HG02798 (cell line): ENCODE results near the gene FAM3A.
"Not testable (repeated sequence)": the region's sequence is repeated elsewhere in the genome, so short reads cannot be mapped to it uniquely, and the experiment has no call there.

Source experiments
- ATAC-seq: cut with Tn5 transposase; IDR thresholded peaks from one replicate; pipeline ENCODE4 v1.9.1; 2021; ENCODE audit warnings: mild to moderate bottlenecking; ENCODE audit not compliant: unreplicated experiment, poor library complexity

The FAM3A gene, protein sequence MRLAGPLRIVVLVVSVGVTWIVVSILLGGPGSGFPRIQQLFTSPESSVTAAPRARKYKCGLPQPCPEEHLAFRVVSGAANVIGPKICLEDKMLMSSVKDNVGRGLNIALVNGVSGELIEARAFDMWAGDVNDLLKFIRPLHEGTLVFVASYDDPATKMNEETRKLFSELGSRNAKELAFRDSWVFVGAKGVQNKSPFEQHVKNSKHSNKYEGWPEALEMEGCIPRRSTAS

DNA sequence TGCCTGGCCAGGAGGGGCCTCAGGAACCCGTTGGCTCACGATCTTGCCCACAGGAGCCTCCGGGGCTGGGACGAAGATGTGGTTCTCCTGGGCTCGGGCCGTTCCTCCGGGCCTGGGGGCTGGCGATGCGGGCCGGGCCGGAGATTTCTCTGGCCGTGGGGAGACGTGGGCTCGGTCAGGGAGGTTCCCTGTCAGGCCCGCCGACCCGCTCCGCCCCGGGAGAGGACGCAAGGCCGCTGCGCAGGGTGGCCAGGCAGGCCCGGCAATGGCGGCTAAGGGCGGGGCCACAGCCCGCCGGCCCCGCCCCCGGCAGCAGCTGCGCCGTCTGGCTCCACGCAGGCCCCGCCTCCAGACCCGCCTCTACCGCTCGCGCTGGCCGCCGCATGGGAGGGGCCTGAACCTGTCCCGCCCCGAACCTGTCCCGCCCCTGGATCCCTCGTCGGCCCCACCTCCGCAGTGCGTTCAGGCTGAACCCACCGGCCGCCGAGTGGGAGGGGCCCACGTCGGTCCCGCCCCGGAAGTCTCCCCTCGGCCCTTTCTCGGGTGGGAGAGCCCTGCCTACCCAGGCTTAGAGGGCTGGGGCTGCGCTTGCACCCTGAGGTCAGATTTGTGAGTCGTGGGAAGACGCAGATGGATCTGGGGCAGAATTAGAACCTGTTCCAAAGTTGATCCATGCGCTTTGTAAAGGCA, at the start of gene FAM3A:
Gene FAM3A, minus strand, starts transcription at position 267 of the 690 bp plus-strand sequence. CDS start 460 bp downstream, outside the sequence.
- ATAC-seq = peak; percentile 96

DNA sequence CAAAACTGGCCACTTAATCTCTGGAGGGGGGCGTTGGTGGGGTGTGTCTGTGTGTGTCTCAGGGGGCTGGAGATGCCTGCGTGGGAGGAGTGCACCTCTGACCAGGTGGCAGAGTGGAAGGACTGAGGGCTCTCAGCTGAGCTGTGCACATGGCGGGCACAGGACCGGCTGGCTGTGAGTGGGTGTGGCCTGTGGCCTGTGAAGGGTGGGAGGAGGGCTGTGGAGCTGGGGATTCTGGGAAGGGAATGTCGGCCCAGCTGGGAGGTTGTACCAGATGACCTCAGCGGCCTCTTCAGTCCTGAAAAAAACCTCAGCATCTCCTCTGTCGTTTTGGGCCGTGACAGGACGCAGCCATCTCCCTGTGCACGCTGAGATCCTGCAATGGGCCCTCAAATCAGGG, 46.3 kb upstream of the FAM3A start:
- not testable (repeated sequence) for ATAC-seq

DNA sequence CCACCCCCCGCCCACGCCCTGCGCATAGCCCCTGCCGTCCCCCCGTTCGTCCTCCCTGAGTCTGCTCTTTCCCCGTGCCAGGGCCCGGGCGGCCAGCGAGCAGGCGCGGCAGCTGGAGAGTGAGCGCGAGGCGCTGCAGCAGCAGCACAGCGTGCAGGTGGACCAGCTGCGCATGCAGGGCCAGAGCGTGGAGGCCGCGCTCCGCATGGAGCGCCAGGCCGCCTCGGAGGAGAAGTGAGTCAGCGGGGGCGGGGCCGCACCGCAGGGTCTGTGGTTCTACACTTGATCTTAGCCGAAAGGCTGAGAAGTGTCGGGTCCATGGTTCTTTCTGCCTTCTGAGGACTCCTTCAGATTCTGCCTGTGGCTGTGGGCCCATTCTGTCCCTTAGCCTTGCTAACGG, 44.3 kb upstream of the FAM3A start:
- ATAC-seq = not testable (repeated sequence)

DNA sequence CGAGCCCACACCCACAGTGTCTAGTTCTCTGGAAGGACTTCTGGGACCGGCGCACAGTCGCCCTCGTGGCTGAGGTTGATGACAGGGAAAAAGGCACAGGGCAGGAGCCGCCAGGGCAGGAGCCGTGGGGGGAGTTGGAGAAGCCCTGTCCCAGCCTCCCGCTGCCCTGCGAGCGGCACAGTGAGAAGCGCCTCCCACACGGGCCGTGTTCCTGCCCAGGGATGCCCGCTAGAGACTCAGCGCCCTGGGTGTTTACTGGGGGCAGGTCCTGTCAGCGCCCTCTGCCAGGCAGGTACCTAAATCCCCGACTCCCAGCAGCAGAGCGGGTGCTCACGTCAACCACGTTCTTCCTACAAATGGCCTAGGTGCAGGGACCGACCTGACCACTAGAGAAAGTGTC, 42.9 kb upstream of the FAM3A start:
- ATAC-seq = not testable (repeated sequence)

DNA sequence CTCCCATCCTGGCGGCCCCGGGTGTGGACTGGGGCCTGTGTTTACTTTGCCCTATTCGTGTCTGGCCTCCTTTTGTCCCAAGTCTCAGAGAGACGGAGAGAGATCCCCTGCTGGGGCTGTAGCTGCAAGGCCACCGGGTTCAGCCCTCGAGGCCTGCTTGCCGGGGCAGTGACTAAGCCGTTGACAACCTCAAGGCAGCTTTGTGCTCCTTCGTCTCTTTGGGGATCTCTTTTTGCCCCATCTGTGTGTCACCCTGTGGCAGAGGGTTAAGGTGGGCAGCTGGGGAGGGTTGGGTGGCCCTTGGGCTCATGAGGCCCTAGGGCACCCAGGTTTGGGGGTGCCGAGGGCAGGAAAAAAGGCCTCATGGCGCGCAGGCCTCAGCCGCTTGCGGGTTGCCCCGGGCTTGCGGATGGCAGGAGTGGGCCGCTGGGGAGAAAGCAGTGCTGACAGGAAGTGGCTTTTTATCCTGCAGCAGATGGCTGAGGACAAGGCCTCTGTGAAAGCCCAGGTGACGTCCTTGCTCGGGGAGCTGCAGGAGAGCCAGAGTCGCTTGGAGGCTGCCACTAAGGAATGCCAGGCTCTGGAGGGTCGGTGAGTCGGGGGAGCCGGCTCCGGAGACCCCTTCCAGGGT, 42.1 kb upstream of the FAM3A start:
- not testable (repeated sequence) for ATAC-seq

DNA sequence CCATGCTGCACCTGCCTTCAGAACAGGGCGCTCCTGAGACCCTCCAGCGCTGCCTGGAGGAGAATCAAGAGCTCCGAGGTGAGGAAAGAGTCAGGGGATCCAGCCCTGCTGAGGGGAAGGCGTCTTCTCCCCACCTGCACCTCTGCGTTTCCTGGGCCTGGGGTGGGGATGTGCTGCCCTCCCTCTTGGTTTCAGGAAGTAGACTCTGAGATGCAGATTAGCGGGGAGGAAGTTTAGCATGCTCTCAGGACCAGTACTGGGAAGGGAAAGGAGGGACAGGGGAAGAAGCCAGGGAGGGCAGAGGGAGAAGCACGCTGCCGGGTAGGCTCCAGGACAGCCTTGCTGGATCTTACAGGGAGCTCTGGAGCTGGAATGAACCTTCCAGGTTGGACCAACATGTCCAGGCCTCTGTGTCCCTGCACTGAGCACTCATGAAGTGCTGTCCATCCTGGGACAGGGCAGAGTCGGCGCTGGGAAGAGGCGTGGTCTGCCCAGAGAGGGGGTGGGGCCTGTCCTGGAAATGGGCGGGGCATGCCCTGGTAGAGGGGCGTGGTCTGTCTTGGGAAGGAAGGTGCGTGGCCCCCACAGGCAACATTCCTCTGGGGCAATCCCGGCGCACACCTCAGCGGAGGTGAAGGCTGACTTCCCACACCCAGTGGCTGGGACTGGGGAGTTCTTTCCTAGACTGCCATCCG, 36.2 kb upstream of the FAM3A start:
- not testable (repeated sequence) for ATAC-seq

DNA sequence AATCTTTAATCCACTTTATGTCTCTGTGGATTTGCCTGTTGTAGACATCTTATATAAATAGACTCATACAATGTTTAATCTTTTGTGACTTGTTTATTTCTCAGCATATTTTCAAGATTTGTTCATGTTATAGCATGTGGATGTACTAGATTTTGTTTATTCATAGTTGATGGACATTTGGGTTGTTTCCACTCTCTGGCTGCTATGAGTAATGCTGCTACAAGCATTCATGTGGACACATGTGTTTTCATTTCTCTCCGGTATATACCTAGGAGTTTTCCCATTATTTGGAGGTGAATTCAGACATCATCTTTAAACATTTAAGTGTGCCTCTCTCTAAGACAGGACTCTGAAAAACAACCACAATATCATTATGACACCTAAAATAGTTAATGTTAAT, 33.7 kb upstream of the FAM3A start:
- ATAC-seq = no peak

DNA sequence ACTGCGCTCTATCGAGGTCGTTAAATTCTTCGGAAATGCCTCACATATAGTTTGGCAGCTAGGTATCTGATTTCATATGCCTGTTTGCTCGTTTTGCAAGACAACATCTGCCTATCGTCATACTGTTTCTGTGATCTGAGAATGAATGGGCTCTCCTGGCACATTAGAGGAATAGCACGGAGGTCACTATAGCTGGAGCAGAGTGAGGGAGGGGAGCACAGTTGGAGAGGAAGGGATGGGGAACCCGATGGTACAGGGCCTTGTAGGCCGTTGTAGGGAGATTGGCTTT, 31.9 kb upstream of the FAM3A start:
- no peak for ATAC-seq

DNA sequence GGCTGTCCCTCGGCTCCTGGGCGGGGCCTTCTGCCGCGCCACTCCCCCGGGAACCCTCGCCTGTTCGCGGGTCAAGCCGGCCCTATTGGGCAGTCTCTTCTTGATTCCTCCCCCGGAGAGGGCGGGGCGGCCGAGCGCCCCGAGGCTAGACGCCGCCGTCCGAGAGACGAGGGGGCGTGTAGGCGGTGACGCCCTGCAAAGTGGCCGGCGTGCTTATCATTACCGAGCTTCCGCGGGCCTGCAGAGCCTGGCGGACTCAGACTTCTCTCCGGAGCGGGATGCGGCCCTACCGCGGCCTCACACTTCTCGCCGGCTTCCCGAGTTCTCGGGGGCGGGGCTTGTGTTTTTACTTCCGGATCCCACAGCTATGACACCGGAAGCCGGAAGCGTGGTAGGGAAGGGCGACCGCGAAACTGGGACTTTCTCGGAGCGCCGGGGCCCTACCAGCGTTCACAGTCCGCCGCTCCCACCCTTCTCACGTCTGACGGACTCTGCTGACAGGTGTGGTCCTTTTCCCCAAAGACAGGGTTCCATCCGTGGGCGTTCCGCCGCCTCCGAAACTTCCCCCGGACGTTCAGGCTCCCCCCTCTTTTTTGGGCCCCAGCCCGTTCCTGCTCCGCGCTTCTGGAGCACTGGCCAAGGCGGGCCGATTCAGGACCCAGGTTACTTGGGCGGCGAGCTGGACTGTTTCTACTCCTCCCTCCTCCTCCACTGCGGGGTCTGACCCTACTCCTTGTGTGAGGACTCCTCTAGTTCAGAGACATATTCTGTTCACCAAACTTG, 31.4 kb upstream of the FAM3A start, which contains the start of gene IKBKG:
Gene IKBKG, plus strand, starts transcription at position 376 of the 783 bp plus-strand sequence. CDS start 4,383 bp downstream, outside the sequence.
- peak; percentile 87 for ATAC-seq

DNA sequence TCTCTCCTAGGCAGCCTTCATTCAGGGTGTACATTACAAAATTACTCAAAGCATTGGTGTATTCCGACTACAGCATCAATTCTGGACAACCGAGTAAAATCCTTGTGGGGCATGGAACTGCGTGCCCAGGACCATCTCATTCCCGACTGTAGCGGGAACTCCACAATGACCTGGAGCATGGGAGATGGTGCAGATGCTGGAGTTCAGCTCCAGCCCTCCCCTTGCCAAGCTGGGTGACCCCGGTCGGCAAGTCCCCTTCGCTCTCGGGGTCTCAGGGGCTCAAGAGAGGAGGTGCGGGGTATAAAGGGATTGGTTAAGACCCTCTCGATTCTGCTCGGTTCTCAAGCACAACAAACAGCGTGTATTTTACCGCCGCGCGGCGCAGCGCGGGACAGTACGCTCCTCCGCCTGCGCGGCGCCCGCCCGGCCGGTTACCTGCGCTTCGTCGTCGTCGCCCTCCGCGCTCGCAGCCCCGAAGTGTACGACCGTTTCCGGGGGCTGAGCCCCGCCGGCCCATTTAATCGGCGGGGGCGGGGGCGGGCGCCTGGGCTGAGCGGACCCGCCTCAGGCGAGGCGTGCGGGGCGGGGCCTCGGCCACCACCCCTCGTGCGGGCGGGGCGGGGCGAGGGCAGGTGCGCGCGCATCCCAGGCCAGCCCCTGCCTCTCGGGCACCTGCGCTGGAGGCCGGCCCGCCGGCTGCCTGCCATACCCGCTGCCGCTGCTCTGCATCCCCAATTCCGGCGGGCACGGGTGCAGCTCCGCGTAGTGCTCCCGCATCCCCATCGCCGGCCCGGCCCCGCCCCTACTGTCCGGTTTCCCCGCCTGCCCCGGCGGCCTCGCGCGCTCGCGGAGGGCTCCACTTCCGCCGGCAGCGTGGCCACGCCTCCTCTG, 30.6 kb upstream of the FAM3A start, which contains the start of gene G6PD:
Gene G6PD, minus strand, starts transcription at position 493 of the 891 bp plus-strand sequence. CDS start 691 bp downstream, outside the sequence.
- ATAC-seq = peak; percentile 66

DNA sequence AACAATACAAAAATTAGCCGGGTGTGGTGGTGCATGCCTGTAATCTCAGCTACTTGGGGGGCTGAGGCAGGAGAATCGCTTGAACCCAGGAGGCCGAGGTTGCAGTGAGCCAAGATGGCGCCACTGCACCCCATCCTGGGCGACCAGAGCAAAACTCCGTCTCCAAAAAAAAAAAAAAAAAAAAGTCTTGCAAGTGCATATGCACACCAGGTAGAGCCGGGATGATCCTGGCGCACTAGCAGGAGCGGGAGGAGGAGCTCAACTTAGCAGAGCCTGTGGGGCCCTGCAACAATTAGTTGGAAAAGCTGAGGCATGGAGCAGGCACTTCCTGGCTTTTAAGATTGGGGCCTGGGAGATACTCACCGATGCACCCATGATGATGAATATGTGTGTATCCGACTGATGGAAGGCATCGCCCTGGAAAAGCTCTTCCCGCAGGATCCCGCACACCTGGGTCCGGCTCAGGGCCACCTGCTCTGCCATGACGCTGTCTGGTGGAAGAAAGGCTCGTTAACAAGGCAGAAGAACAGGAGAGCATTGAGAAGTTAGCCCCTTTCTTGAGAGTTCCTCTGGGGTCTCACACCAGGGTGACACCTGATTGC, 29.7 kb upstream of the FAM3A start:
- ATAC-seq = no peak

DNA sequence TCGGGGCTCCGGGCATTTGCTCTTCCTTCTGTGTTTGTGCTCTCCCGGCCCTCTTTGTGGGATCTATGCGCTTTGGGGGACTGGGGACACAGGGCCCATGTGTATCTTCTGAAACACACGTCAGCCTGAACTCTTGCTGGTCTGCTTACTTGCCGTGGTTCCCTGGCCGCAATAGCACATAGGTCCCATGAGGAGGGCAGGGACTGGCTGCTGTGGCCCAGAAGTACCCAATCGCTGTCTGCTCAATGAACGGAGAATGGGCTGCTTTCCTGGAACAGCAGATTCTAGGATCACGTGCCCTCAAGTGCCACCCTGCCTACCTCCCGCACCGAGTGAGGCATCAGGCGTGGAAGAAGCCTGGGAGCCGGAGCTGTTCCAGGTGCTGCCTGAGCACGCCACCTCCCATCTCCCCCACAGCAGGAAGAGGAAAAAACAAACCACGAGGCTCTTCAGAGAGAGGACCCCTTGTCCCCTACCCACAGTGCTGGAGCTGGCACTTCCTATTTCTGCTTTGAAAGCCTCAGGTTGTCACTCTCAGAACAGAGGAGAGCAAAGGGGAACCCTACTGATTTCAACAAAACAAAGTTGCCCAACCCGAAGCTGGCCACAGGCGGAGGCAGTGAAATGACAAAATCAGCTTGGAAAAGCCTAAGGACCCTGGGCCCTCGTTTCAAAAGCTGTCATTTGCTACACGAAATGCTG, 26.8 kb upstream of the FAM3A start:
- no peak for ATAC-seq

DNA sequence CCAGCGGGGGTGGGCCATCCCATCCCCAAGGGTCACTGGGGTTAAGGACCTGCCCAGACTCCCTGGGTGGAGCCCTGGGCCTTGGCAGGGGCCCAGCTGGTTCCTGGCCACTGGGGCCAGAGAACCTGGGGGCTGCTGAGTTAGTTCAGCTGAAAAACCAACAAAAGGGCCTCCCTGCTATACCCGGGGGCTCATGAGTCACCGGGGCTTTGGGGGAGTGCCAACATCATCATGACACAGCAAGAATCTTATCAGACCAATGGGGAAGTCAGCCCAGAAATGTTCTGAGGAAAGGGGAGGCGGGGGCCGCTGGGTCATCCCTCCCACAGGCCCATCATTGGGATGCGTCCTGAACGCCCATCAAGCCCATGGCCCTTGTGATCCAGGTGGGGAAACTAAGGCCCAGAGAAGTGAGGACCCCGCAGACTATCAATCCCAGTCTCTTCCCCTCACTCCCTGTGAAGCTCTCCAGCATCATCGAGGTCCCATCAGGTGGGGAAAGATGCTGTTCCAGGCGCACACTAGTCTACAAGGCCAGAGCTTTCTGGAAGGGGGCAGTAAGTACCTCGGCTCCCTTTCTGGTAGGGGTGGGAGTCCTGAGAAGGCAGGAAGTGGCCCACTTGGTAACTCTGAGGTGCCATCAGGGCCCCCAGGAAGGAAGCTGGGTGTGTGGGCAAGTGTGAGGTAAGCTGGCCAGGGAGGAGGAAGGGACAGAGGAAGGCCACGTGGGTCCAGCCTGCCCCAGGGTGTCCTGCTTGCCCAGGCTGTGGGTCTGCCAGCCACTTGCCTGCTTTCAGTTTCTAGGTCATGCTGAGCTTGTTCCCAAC, 26.1 kb upstream of the FAM3A start:
- ATAC-seq = no peak

DNA sequence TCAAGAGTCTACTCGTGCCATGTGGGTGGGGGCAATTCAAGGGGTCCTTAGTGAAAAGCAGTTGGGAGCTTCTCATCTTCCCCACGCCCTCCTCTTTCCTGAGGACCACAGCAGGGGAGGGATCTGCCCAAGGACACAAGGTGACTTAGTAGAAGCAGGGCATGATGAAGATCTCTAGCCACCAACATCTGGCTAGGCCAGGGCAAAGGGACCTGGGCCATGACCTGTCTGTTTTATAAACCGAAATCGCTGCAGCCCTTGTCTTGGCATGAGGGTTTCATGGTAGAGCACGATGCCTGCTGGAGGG, 25.5 kb upstream of the FAM3A start:
- ATAC-seq = no peak

DNA sequence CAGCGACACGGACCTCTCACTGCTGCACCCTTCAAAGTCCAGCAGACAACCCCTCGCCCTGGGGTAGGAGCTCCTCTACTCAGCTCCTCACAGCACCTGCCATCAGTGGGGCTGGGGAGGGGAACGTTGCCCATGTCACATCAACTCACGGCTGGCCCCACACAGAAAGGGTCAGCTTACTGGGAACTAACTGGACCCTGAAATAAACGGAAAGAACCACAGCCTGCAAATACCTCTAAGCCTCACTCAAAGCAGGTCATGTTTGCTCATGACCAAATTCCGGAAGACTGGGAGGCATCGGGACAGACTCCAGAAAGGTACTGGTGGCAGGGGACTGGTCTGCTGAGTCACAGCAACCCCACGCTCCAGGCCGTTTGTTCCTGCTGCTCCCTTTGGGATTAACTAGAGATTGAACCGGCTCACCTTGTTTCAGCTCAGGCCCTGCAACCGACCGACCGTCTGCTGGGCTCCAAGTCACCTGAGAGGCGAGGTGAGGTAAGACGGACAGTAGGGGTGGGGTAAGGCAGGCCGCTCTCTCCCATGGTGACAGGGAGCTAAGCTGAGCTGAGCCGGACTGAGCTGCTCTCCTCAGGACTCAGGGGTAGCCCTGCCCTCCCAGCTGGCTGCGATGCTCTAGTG, 25.0 kb upstream of the FAM3A start:
- no peak for ATAC-seq

DNA sequence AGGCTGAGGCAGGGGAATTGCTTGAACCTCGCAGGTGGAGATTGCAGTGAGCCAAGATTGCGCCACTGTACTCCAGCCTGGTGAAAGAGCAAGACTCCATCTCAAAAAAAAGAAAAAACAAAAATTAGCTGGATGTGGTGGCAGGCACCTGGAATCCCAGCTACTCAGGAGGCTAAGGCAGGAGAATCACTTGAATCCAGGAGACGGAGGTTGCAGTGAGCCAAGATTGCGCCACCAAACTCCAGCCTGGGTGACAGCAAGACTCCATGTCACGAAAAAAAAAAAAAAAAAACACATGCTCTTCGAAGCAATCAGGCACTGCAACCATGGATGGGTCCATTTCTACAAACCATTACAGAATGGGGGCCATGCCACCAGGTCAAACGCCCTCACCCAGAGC, 24.3 kb upstream of the FAM3A start:
- ATAC-seq = not testable (repeated sequence)

DNA sequence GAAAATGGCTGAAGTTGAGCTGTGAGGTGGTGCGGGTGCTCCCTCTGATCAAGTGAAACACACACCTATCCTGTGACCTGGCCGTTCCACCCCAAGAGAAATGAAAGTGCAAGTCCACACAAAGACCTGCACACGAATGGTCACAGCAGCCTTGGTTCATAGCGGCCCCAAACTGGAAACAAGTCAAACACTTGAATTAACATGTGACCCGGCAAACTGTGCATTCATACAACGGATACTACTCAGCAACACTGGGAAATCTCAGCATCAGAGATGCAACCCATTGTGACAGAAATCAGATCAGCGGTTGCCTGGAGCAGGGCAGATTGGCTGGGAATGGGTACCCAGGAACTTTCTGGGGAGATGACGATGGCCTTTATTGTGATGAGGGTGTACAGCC, 23.0 kb upstream of the FAM3A start:
- ATAC-seq = no peak
